ENCODE data around the gene SPTBN1.

Gene SPTBN1

DNA sequence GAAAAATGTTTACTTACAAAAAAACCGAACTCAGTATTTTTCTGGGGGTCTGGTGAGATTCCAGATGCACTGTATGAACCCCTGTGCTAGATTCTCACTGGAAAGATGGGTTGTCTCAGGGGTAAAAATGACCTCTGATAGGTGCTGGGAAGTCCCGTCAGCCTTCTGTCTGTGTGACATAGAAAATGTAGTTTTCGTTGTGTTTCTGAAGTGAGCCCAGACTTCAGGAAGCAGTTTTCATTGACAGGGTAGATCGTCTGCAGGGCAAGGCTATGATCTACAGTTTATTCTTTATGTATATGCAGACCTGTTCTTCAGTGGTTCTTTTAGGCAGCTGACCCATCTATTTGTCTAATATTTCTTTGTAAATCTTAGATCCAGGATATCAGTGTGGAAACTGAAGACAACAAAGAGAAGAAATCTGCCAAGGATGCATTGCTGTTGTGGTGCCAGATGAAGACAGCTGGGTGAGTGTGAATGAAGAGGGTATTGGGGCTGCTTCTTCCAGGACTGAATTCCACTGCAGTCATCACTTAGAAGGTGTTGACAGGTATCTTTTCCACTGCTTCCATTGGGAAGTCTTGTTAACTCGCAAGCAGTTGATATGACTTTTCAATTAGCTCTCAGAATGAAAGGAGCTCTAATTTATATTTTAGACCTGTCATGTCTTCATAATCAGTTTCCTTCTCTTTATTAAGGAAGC is 159.9 kb downstream of the SPTBN1 start:
- no peak for DNase-seq

DNA sequence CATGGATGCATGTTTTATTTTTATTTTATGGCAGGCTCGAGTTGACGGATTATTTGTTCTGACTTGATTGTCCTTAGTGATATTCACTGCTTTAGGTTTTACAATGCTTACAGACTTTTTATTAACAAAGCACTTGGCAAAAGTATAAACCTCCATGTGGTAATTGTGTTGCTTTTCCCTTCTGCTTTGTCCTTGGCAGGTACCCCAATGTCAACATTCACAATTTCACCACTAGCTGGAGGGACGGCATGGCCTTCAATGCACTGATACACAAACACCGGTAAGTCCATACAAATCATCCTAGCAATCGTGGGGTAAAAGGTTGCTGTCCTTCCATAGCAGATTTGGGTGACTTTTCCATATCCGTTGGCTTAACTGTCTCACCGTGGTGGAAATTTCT is 161.3 kb downstream of the SPTBN1 start:
- no peak for DNase-seq

DNA sequence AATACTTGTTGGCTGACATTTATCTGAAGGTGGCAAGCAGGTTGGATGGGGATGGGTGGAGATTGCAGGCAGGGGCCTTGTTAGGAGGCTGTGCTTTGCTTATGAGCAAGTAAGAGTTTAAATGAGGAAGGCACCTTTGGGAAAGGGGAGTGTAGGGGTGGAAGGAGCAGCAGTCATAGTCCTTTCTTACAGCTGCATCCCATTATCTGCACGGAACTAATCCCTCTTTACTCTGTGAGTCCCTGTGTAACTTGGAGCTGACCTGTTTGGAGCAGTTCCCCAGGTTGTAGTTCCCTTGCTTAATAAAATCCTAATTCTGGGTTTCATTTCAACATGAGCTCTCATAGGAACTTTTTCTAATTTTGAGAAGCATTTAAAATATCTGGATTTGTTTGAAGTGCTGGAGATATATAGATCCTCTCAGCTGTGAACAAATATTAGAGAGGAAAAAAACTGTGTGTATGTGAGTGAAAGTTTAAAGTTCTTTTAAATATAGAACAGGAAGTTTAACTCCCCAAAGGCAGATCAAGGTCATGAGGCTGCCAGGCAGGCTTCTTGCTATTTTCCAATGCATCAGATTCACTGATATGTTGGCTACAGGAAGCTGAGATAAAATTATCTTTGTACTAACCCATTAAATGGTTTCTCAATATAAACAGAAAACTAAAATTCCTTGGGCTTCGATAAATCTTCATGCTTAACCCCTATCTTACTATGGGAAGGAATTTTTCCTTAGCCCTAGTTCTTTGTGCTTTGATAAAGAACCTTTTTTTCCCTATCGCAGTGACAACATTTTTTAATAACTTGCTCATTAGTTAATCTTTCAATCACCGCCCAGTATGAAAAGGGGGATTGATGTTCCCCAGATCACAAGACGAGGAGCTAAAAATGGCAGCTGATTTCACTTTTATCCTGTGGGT is 162.8 kb downstream of the SPTBN1 start:
- no peak for DNase-seq

DNA sequence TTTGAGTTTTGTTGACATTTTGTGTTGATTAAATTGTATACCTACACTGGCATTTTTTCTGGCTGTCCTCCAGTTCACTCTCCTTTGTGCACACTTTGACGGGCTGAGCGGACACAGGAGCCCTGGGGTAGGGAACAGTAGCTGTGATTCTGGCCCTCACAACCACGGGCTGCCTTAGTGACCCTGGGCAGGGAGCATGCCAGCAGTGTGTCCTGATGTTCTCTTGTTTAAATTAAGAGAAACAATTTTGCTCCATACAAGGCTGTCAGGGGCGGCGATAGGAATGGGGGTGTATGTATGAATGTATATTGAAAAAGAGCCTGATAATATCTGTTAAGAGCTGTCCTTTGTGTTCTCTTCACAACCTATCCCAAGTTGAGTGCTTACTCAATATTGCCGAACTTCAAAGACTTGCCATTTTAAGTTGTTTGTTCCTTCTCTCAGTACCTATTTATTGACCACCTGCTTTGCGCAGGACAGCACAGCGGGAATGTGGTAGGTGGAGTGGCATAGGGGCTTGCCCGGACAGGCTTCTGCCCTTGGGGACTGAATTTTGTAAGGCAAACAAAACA is 163.6 kb downstream of the SPTBN1 start:
- DNase-seq = no peak

DNA sequence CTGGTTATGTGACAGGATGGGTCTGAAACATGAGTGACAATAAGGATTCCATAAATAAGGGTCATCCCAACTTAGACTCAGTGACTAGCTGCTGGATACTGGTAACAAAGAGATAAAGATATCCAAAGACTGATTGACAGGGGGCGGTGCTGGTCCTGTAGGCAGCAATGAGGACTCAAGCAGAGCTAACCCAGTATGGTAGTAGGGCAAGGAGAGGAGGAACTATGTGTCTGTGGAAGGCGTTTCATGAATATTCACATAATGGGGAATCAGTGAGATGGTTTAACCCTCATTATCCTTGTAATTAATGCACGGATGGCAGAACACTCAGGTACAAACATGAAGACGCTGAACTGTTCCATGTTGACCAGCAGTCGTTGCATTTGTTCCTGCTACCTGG is 164.8 kb downstream of the SPTBN1 start:
- DNase-seq = no peak

DNA sequence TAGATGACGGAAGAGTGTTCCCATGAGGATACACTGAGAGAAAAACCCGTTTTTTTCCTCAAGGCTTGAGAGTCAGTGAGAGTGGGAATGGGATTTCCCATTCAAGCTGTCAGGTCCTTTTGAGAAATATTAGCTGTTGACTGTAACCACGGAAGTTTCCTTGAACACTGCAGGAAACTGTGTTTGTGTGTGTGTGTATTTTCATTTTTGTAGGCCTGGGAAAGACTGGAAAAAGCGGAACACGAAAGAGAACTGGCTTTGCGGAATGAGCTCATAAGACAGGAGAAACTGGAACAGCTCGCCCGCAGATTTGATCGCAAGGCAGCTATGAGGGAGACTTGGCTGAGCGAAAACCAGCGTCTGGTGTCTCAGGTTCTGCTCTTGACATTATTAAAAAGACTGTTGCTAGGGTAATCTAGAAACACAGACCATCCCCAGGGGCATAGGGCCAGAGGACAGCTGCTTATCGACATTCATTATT is 168.5 kb downstream of the SPTBN1 start:
- no peak for DNase-seq

DNA sequence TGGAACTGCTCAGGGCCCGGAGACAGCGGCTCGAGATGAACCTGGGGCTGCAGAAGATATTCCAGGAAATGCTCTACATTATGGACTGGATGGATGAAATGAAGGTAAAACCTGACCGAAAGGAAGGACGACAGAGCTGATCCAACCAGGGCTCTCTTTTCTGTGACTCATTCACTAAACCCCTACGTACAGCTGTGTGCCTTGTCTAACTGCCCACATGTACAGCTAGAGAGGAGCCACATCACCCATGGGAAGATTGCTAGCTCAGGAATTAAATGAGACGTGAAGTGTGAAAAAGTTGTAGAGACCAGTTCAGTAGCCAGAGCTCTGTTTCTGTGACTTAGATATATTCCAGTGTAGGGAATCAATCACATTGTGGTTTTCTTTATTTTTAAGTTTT is 170.0 kb downstream of the SPTBN1 start:
- DNase-seq = no peak

DNA sequence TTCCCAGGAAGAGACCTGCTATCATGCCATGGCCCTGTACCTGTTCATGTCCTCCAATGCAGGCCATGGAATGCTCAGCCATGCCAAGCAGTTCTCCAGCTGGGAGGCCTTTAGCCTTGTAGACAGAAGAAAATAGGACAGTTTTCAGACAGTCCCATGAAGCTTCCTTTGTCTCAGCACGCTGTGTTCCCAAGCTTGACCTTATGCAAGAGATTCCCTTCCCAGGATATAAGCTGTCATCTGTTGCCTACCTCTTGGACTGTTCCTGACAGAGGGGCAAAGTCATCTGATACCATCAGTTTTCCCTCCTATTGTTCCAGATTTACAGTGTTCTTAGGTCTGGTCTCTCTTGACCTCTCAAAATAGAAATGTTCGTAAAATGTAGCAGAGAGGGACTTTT is 170.8 kb downstream of the SPTBN1 start:
- DNase-seq = no peak

DNA sequence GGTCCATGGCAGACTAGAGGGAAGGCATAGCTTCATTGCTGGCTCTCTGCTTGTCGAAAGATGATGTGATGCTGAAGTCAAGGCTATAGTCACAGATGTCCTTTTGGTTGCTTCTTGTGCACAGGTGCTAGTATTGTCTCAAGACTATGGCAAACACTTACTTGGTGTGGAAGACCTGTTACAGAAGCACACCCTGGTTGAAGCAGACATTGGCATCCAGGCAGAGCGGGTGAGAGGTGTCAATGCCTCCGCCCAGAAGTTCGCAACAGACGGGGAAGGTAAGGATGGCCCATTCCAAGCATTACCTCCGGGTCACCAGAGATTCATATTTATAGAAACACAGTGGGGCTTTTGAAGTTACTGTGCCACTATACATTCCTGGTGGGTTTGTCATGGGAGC is 171.8 kb downstream of the SPTBN1 start:
- DNase-seq = no peak

DNA sequence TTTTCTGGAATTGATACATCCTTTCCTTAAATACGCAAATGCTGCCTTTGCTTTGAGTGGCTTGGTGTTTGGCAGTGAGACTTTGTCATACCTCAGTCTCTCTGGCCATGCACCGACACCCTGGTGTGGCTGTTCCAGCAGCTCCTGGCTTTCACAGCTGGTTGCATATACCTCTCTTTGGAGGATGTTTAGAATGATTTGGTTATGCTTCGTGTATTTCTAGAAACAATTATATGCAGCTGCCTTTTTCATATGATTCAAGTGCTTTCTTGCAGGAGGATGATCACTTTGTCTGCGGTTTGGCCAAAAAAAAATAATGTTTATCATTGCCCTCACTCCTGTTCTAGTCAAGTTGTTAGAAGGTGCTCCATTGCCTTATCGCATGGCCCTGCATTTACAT is 172.3 kb downstream of the SPTBN1 start:
- DNase-seq = no peak

DNA sequence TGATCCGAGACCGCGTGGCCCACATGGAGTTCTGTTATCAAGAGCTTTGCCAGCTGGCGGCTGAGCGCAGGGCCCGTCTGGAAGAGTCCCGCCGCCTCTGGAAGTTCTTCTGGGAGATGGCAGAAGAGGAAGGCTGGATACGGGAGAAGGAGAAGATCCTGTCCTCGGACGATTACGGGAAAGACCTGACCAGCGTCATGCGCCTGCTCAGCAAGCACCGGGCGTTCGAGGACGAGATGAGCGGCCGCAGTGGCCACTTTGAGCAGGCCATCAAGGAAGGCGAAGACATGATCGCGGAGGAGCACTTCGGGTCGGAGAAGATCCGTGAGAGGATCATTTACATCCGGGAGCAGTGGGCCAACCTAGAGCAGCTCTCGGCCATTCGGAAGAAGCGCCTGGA is 172.8 kb downstream of the SPTBN1 start:
- DNase-seq = no peak

DNA sequence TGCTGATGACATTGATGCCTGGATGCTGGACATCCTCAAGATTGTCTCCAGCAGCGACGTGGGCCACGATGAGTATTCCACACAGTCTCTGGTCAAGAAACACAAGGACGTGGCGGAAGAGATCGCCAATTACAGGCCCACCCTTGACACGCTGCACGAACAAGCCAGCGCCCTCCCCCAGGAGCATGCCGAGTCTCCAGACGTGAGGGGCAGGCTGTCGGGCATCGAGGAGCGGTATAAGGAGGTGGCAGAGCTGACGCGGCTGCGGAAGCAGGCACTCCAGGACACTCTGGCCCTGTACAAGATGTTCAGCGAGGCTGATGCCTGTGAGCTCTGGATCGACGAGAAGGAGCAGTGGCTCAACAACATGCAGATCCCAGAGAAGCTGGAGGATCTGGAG is 173.3 kb downstream of the SPTBN1 start:
- no peak for DNase-seq

DNA sequence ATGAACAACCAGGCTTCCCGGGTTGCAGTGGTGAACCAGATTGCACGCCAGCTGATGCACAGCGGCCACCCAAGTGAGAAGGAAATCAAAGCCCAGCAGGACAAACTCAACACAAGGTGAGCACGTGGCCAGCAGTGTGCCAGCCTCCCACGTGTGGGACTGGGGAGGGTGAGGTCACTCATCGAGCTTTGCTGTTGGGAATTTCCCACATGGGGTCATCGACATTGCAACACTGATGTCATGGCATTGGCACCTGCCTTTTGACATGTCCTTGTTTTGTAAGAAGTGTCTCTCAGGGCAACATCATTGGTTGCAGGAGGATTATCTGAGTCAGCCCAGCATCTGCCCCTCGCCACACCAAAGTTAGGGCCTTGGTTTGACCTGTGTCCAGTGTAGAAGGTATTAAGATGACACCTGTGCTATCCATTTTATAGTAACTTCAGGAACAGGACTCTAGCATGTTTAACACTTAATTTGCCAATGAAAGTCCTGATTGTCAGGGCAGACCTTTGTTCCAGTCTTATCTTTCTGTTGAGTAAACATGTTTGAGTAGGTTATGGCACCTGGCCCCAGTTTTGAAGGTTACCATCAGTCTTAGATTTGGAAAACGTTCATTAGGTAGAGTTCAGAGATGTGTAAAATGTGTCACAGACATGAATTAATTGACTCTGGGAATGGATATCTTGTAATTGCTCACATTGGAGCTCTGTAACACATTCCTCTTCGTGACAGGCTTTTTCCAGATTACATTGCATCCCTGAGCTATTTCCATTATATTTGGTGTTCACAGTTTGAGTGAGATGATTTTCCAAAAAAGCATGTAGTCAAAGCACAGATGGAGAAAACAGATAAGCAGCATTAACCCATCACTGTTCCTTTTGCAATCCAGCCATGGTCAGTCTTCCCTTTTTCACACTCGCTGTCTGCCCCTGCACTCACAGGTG is 174.1 kb downstream of the SPTBN1 start:
- DNase-seq = no peak

DNA sequence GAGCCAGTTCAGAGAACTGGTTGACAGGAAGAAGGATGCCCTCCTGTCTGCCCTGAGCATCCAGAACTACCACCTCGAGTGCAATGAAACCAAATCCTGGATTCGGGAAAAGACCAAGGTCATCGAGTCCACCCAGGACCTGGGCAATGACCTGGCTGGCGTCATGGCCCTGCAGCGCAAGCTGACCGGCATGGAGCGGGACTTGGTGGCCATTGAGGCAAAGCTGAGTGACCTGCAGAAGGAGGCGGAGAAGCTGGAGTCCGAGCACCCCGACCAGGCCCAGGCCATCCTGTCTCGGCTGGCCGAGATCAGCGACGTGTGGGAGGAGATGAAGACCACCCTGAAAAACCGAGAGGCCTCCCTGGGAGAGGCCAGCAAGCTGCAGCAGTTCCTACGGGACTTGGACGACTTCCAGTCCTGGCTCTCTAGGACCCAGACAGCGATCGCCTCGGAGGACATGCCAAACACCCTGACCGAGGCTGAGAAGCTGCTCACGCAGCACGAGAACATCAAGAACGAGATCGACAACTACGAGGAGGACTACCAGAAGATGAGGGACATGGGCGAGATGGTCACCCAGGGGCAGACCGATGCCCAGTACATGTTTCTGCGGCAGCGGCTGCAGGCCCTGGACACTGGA is 174.9 kb downstream of the SPTBN1 start:
- DNase-seq = no peak

DNA sequence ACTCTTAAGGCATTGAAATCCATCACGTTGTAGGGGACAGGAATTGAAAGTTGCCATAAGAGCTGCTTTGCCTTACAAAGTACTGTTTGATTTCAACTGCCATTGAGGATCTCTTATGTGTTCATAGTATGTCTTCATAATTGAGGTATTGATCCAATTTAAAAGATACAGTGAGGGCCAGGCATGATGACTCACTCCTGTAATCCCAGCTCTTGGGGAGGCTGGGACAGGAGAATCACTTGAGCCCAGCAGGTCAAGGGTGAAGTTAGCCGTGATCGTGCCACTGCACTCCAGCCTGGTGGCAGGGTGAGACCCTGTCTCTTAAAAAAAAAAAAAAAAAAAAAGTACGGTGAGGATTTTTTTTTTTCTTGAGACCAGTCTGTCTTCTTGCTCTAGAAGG is 175.6 kb downstream of the SPTBN1 start:
- DNase-seq = no peak

DNA sequence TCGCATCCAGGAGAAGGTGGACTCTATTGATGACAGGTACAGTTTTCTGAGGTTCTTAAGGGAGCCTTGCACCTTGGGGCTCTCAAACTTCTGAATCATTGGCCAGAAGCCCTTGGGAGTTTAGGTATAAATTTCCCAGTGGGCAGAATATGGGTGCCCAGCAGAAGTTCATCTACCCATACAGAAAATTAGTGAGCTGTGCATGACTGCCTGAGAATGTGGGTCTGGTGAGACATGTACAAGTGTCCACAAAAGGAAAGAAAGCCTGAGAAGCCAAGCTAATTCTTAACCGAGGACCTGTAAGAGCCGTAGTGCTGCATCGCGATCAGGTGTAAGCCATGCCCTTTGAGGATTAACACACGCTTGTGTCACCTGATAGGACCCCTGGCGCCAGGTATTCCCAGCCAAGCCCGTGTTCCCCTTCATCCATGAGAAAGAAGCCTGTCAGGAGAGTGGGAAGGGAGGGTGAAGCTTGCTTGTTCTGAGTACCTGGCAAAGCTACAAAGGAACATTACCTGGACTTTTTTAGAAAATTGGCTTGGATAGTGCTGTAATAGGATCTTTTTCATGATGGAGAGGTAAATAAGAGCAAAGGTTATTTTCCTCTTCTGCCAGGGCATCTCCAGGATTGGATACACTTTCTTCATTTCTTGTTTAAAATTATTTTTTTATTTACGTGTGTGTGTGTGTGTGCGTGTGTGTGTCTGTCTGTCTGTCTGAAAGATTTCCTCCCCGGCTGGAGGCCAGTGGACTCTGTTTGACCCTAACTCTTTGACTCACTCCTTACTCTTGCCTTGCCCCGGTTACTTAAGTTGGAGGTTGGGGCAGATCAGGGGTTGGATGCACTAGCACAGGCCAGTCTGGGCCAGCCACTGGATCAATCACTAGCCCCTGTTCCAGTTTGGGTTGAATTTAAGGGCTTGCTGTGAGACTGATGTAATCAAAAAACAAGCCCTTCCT is 176.9 kb downstream of the SPTBN1 start:
- DNase-seq = no peak

DNA sequence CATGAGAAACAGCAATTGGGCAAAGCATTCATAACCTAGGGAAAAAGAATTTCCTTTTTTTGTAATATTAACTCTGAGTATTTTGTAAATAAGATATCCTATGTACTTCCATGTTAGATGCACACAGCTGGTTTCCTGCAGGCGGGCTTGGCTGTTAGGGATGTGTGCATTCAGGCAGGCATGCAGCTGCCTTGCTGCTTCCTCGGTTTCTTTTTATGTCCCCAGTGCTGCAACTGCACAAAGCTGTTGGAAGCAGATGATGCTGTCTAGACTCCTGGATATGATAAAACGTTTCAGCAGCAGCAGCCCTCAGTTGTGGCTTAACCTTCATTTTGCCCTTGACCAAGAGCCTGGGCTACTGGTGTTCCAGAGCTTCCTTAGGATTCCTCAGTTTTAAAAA is 177.9 kb downstream of the SPTBN1 start:
- no peak for DNase-seq

DNA sequence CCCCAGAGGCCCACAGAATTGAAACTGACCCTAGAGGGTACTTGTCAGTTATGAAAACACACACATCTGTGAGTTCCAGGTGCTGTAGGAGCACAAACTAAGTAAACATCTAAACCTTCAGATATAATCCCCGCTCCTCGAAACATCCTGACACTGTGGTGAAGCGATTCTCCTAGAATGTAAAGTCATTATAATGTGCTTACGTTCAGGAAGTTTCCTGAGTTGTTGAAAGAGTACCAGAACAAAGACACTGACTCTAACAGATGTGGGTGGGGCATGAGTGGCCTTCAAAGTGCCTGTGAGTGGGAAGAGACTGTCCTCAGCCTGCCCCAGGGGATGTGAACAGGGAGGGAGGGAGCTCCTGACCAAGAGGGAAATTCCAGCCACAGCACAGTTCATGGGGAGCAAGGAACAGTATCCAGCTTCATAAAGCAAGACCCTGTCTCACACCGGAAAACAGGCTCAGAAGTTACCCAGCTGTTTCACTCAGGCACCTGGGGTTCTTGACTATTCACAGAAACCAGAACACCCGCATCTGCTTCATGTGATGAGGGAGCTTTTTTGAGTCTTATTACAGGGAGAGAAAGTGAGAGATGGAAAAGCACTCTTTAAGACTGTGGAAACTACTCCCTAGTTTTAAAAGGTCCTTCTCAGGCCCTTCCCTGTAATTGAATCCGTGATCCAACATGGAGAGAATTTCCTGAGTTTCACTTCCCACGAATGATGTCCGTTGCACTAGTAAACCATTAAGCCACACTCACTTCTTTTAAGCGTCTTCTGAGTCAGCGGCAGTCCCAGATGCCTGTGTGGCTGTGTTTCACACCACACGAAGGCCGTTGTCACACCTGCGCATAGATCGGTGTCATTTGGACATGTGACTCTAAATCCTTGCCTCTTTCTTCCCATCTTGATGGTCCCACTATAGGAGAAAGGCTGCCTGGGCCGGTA is 178.7 kb downstream of the SPTBN1 start:
- no peak for DNase-seq

DNA sequence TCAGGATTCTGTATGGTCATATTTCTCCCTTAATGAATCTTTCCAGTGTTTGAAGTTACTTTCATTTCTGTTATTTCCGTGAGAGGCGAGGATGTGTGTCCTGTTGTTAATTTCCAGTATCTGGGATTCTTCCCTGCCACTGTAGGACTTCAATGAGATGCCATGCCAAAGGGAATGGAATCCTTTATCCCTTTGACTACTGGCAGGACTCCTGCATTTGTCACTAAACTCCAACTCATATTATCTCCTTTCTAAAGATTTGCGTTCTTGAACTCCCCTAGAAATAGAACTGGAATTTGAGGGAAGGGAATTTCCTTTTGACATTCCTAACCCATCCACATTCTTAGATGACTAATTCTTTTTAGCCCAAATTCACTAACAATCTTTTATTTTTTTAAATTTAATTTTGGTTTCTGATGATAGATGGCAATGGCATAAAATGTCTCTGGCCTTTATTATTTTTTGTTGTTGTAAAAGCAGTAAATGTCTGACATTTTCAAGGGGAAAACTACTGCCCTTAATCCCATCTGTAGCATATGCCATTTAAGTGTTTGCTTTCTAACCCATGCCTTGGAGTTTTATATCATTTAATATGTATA is 179.5 kb downstream of the SPTBN1 start:
- DNase-seq = no peak

Data from NCI-H1105 (cell line).